Measurements from ENCODE around the gene ALDH1A1.

ALDH1A1 gene

GRCh38 chr9:72979405-72980100 lies 26.7 kb upstream of the ALDH1A1 start:
- no peak for DNase-seq

GRCh38 chr9:72978744-72979143 lies 25.9 kb upstream of the ALDH1A1 start:
- DNase-seq = no peak

GRCh38 chr9:72977670-72978069 lies 24.8 kb upstream of the ALDH1A1 start:
- no peak for DNase-seq

- DNase-seq = no peak
These were observed 21.6 kb upstream of the ALDH1A1 start for GRCh38 chr9:72974501-72974900.

- DNase-seq = no peak
These were observed 19.8 kb upstream of the ALDH1A1 start for GRCh38 chr9:72972636-72973035.

GRCh38 chr9:72971411-72971810 lies 18.6 kb upstream of the ALDH1A1 start:
- no peak for DNase-seq

- no peak for DNase-seq
These were observed 7.6 kb upstream of the ALDH1A1 start for GRCh38 chr9:72960446-72960845.

- DNase-seq = no peak
These were observed 5.8 kb upstream of the ALDH1A1 start for GRCh38 chr9:72958485-72959281.

- DNase-seq = no peak
These were observed 2.7 kb upstream of the ALDH1A1 start for GRCh38 chr9:72955571-72955970.

GRCh38 chr9:72955126-72955455 lies 2.2 kb upstream of the ALDH1A1 start:
- no peak for DNase-seq

GRCh38 chr9:72954431-72955125 lies 1.7 kb upstream of the ALDH1A1 start:
- no peak for DNase-seq

- DNase-seq = no peak
These were observed 517 bp downstream of the ALDH1A1 start for GRCh38 chr9:72952381-72952690.

- no peak for DNase-seq
These were observed 1.1 kb downstream of the ALDH1A1 start for GRCh38 chr9:72951520-72952380.

GRCh38 chr9:72950875-72951442 lies 1.9 kb downstream of the ALDH1A1 start:
- DNase-seq = no peak

- DNase-seq = no peak
These were observed 2.9 kb downstream of the ALDH1A1 start for GRCh38 chr9:72949918-72950325.

- DNase-seq = no peak
These were observed 3.6 kb downstream of the ALDH1A1 start for GRCh38 chr9:72949244-72949582.

- DNase-seq = no peak
These were observed 4.1 kb downstream of the ALDH1A1 start for GRCh38 chr9:72948575-72949243.

- no peak for DNase-seq
These were observed 4.8 kb downstream of the ALDH1A1 start for GRCh38 chr9:72947984-72948465.

- no peak for DNase-seq
These were observed 6.0 kb downstream of the ALDH1A1 start for GRCh38 chr9:72946821-72947220.

- no peak for DNase-seq
These were observed 6.5 kb downstream of the ALDH1A1 start for GRCh38 chr9:72946318-72946717.

- DNase-seq = no peak
These were observed 7.5 kb downstream of the ALDH1A1 start for GRCh38 chr9:72945391-72945790.

GRCh38 chr9:72943844-72944462 lies 8.9 kb downstream of the ALDH1A1 start:
- no peak for DNase-seq
